H9 (cell line): ENCODE measurements around the gene CSF2. TPM values are rescaled to one million over a fixed set of nuclear protein-coding genes. Genes with fewer than 3 reads are reported as not detected.
"Not testable (repeated sequence)": the region's sequence is repeated elsewhere in the genome, so short reads cannot be mapped to it uniquely, and the experiment has no call there.

Source experiments
- DNase-seq: peaks from one replicate; pipeline ENCODE4 v3.0.0-alpha.2; 2017
- H2AFZ ChIP-seq: one replicate; pipeline ENCODE4 v1.6.1; 2013; ENCODE audit warnings: mild to moderate bottlenecking, low read length, control low read depth, moderate library complexity
- H2AK5ac ChIP-seq: 2 replicates; pipeline ENCODE4 v1.6.1; 2013; ENCODE audit warnings: low read length, control low read depth, mixed read lengths; ENCODE audit not compliant: insufficient read length
- H2BK120ac ChIP-seq: one replicate; pipeline ENCODE4 v1.6.1; 2013; ENCODE audit warnings: low read depth, mild to moderate bottlenecking, low read length, control low read depth, inconsistent platforms; ENCODE audit not compliant: poor library complexity, severe bottlenecking
- H2BK12ac ChIP-seq: 2 replicates; pipeline ENCODE4 v1.6.1; 2013; ENCODE audit warnings: low read length, control low read depth, mixed read lengths, low read depth; ENCODE audit not compliant: insufficient read length
- H2BK15ac ChIP-seq: 2 replicates; pipeline ENCODE4 v1.6.1; 2013; ENCODE audit warnings: low read depth, low read length, control low read depth
- H2BK20ac ChIP-seq: one replicate; pipeline ENCODE4 v1.6.1; 2013; ENCODE audit warnings: low read depth, mild to moderate bottlenecking, low read length, control low read depth, inconsistent platforms; ENCODE audit not compliant: poor library complexity, severe bottlenecking
- H2BK5ac ChIP-seq: 2 replicates; pipeline ENCODE4 v1.6.1; 2013; ENCODE audit warnings: low read length, control low read depth, mixed read lengths; ENCODE audit not compliant: insufficient read length
- H3K14ac ChIP-seq: 2 replicates; pipeline ENCODE4 v1.6.1; 2013; ENCODE audit warnings: low read length, control low read depth; ENCODE audit not compliant: insufficient read depth
- H3K18ac ChIP-seq: 2 replicates; pipeline ENCODE4 v1.6.1; 2013; ENCODE audit warnings: low read depth, mild to moderate bottlenecking, mixed read lengths, low read length, control low read depth; ENCODE audit not compliant: insufficient read length
- H3K23ac ChIP-seq: 2 replicates; pipeline ENCODE4 v1.6.1; 2013; ENCODE audit warnings: low read length, control low read depth, mixed read lengths, low read depth; ENCODE audit not compliant: insufficient read length
- H3K23me2 ChIP-seq: 2 replicates; pipeline ENCODE4 v1.6.1; 2013; ENCODE audit warnings: low read depth, mild to moderate bottlenecking, mixed read lengths, low read length, control low read depth; ENCODE audit not compliant: insufficient read length, poor library complexity, severe bottlenecking
- H3K27ac ChIP-seq: 2 replicates; pipeline ENCODE4 v1.5.1; 2013; ENCODE audit warnings: low read length, control low read depth, mixed read lengths, low read depth; ENCODE audit not compliant: insufficient read length
- H3K27me3 ChIP-seq: 2 replicates; pipeline ENCODE4 v1.6.1; 2013; ENCODE audit warnings: low read length, control low read depth, inconsistent platforms; ENCODE audit not compliant: insufficient read depth
- H3K4ac ChIP-seq: 2 replicates; pipeline ENCODE4 v1.6.1; 2013; ENCODE audit warnings: low read depth, mild to moderate bottlenecking, control low read depth, inconsistent platforms, low read length, moderate library complexity
- H3K4me1 ChIP-seq: 2 replicates; pipeline ENCODE4 v1.6.1; 2013; ENCODE audit warnings: low read length, control low read depth, inconsistent platforms; ENCODE audit not compliant: insufficient read depth
- H3K4me2 ChIP-seq: 2 replicates; pipeline ENCODE4 v1.6.1; 2013; ENCODE audit warnings: low read length, control low read depth, mixed read lengths; ENCODE audit not compliant: insufficient read length, insufficient read depth
- H3K56ac ChIP-seq: 2 replicates; pipeline ENCODE4 v1.6.1; 2013; ENCODE audit warnings: low read depth, mild to moderate bottlenecking, mixed read lengths, low read length, control low read depth; ENCODE audit not compliant: insufficient read length
- H3K79me1 ChIP-seq: 2 replicates; pipeline ENCODE4 v1.6.1; 2013; ENCODE audit warnings: low read depth, mild to moderate bottlenecking, moderate library complexity, low read length, control low read depth, inconsistent platforms; ENCODE audit not compliant: insufficient read depth, poor library complexity, severe bottlenecking
- H3K79me2 ChIP-seq: 2 replicates; pipeline ENCODE4 v1.6.1; 2013; ENCODE audit warnings: low read length, control low read depth, inconsistent platforms; ENCODE audit not compliant: insufficient read depth
- H3K9ac ChIP-seq: 2 replicates; pipeline ENCODE4 v1.6.1; 2013; ENCODE audit warnings: low read length, control low read depth, mixed read lengths; ENCODE audit not compliant: insufficient read length; ENCODE audit errors: extremely low read depth
- H3K9me3 ChIP-seq: one replicate; pipeline ENCODE4 v1.6.1; 2013; ENCODE audit warnings: low read depth, low read length, inconsistent platforms; ENCODE audit not compliant: control insufficient read depth
- H3T11ph ChIP-seq: one replicate; pipeline ENCODE4 v1.6.1; 2013; ENCODE audit warnings: mild to moderate bottlenecking, low read length, control low read depth, inconsistent platforms
- H4K20me1 ChIP-seq: one replicate; pipeline ENCODE4 v1.6.1; 2013; ENCODE audit not compliant: control insufficient read depth, insufficient read length, insufficient read depth
- H4K5ac ChIP-seq: 2 replicates; pipeline ENCODE4 v1.6.1; 2013; ENCODE audit warnings: low read depth, mild to moderate bottlenecking, mixed read lengths, low read length, control low read depth; ENCODE audit not compliant: insufficient read length
- H4K8ac ChIP-seq: replicated peaks from 2 replicates; pipeline ENCODE4 v1.6.1; 2013; ENCODE audit warnings: low read length, control low read depth, mixed read lengths, low read depth; ENCODE audit not compliant: insufficient read length
- H4K91ac ChIP-seq: 2 replicates; pipeline ENCODE4 v1.6.1; 2013; ENCODE audit warnings: low read depth, mild to moderate bottlenecking, moderate library complexity, mixed read lengths, low read length, control low read depth; ENCODE audit not compliant: insufficient read length
- H3K27ac Mint-ChIP-seq, 3 experiments: 2 replicates in 2 of 3; 3 replicates in 1 of 3; pipeline ENCODE4 v1.8.0; 2020 to 2021; ENCODE audit warnings: mixed read lengths in 3 of 3, mild to moderate bottlenecking in 1 of 3, moderate library complexity in 1 of 3
- H3K27me3 Mint-ChIP-seq: 2 replicates; pipeline ENCODE4 v1.8.0; 2021; ENCODE audit warnings: low read depth, mild to moderate bottlenecking, moderate library complexity, mixed read lengths
- H3K36me3 Mint-ChIP-seq, 3 experiments: 2 replicates in 2 of 3; 3 replicates in 1 of 3; pipeline ENCODE4 v1.8.0; 2020 to 2021; ENCODE audit warnings: low read depth in 3 of 3, mixed read lengths in 3 of 3; ENCODE audit not compliant: insufficient read depth in 1 of 3
- H3K4me1 Mint-ChIP-seq, 2 experiments: 2 replicates each; pipeline ENCODE4 v1.8.0; 2020; ENCODE audit warnings: mixed read lengths in 2 of 2
- H3K4me3 Mint-ChIP-seq, 2 experiments: 2 replicates in 1 of 2; 3 replicates in 1 of 2; pipeline ENCODE4 v1.8.0; 2020 to 2021; ENCODE audit warnings: mild to moderate bottlenecking in 2 of 2, mixed read lengths in 2 of 2, moderate library complexity in 1 of 2
- H3K9me3 Mint-ChIP-seq, 2 experiments: 2 replicates in 1 of 2; 3 replicates in 1 of 2; pipeline ENCODE4 v1.8.0; 2020; ENCODE audit warnings: mild to moderate bottlenecking in 2 of 2, mixed read lengths in 2 of 2, moderate library complexity in 1 of 2
- WGBS: extraction: QIAGEN DNeasy Blood & Tissue Kit; methylation state at CpG from one replicate; pipeline ENCODE4 v1.1.7; 2013; ENCODE audit warnings: missing lambda C conversion rate, low lambda C conversion rate, mixed read lengths; ENCODE audit not compliant: insufficient read length; ENCODE audit errors: extremely low coverage; 5-methylcytosine and 5-hydroxymethylcytosine counted together
- total RNA-seq: library from RNA; stranded (reverse); gene quantifications from 2 replicates; pipeline ENCODE4 v1.2.1, GENCODE V29; 2021

The CSF2 gene
- total RNA-seq, 1 experiment from 2014 or later = not detected

DNA sequence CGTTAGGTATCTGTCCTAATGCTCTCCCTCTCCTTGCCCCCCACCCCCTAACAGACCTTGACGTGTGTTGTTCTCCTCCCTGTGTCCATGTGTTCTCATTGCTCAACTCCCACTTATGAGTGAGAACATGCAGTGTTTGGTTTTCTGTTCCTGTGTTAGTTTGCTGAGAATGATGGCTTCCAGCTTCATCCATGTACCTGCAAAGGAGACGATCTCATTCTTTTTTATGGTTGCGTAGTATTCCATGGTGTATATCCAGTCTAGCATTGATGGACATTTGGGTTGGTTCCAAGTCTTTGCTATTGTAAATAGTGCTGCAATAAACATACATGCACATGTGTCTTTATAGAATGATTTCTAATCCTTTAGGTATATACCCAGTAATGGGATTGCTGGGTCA lies 50.0 kb downstream of the CSF2 start:
- no CpG with 5 or more reads among the region's 4 CpGs for WGBS
- not testable (repeated sequence) for H2BK15ac ChIP-seq, H2BK120ac ChIP-seq, H4K20me1 ChIP-seq, H3K4me1 ChIP-seq, H3K36me3 Mint-ChIP-seq, H3K79me2 ChIP-seq, H4K5ac ChIP-seq, H3K4me1 Mint-ChIP-seq, DNase-seq, H3K23ac ChIP-seq, H3K18ac ChIP-seq, H2BK5ac ChIP-seq, H3K56ac ChIP-seq, H3T11ph ChIP-seq, H3K27ac Mint-ChIP-seq, H3K9me3 ChIP-seq, H3K23me2 ChIP-seq, H2BK20ac ChIP-seq, H2BK12ac ChIP-seq, H4K8ac ChIP-seq, H2AFZ ChIP-seq, H3K79me1 ChIP-seq, H3K9ac ChIP-seq, H3K4me3 Mint-ChIP-seq, H2AK5ac ChIP-seq, H3K27me3 ChIP-seq, H3K14ac ChIP-seq, H3K4me2 ChIP-seq, H4K91ac ChIP-seq, H3K4ac ChIP-seq, H3K27ac ChIP-seq
- peaks cover 7 to 14% of the 10 kb centered on the region in 2 experiments for H3K9me3 Mint-ChIP-seq
- H3K27me3 Mint-ChIP-seq = peaks cover 25% of the 10 kb centered on the region

Other genes with a start within 250 kb of the CSF2 start
- gene MEIKIN, start 128.1 kb upstream of the CSF2 start, total RNA-seq = not detected in 2 replicates
- 1.3 and 1.6 TPM in 2 replicates for gene ACSL6, start 62.1 kb upstream of the CSF2 start, total RNA-seq
- gene IL3, start 13.1 kb upstream of the CSF2 start, total RNA-seq = not detected in 2 replicates
- 15.1 and 15.3 TPM in 2 replicates for gene P4HA2, start 154.1 kb downstream of the CSF2 start, total RNA-seq
- 7.6 and 12.2 TPM in 2 replicates for gene PDLIM4, start 183.9 kb downstream of the CSF2 start, total RNA-seq
- gene SLC22A4, start 220.6 kb downstream of the CSF2 start, total RNA-seq = 0.70 and 0.72 TPM in 2 replicates